ENCODE data around the gene C1orf35. TPM values are rescaled to one million over a fixed set of nuclear protein-coding genes. Genes with fewer than 3 reads are reported as not detected.
A peak's percentile ranks its signal among the peaks of the same experiment; 100 is the strongest.

C1orf35 gene
- total RNA-seq, 6 experiments from 2014 or later, result 10.4 to 17.2 (median 12.5) TPM

- Mint-ChIP-seq H3K27ac (peak overlapping the region; percentile 72), H3K4me3 (no peak overlapping the region), H3K27me3 (ENCODE audit: insufficient read depth) (no peaks in the 10 kb centered on the region; the same call in 1 of the 2 replicates), H3K4me1 (ENCODE audit: low read depth) (peaks cover 8% of the 10 kb centered on the region), H3K9me3 (no peaks in the 10 kb centered on the region), H3K36me3 (ENCODE audit: low read depth) (no peaks in the 10 kb centered on the region)
- no peak for TF ChIP-seq CTCF (IDR thresholded peaks at IDR 0.05)
- peak; percentile 61 for DNase-seq
These were observed 47.5 kb upstream of the C1orf35 start for GRCh38 chr1:228150461-228151179.

DNA sequence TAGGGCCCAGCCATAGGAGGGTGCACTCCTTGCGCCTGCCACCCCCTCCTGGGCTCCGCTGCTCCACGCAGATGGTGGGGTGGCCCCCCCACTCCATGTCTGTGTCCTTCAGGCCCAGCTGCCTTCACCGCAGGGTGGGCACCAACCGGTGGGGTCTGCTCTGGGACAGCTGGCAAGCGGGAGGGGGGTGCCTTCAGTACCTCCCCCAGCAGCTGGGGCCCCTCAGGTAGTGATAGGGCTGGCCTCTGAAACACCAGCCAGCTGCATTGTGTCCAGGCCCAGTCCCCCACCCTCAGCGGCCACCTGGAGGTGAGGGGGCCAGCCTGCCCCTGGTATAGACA lies 47.0 kb upstream of the C1orf35 start:
- H3K27me3 Mint-ChIP-seq (ENCODE audit: insufficient read depth), result no peaks in the 10 kb centered on the region; the same call in 1 of the 2 replicates
- H3K4me3 Mint-ChIP-seq, result no peak overlapping the region
- DNase-seq, result no peak
- no peaks in the 10 kb centered on the region for H3K36me3 Mint-ChIP-seq (ENCODE audit: low read depth)
- no peak for TF ChIP-seq CTCF (IDR thresholded peaks at IDR 0.05)
- H3K4me1 Mint-ChIP-seq (ENCODE audit: low read depth), result peaks cover 8% of the 10 kb centered on the region
- peak overlapping the region; percentile 72; the same call in 1 of the 2 replicates for H3K27ac Mint-ChIP-seq
- H3K9me3 Mint-ChIP-seq, result no peaks in the 10 kb centered on the region

- no peak for DNase-seq
- Mint-ChIP-seq H3K27me3 (ENCODE audit: insufficient read depth) (no peaks in the 10 kb centered on the region; the same call in 1 of the 2 replicates), H3K9me3 (no peaks in the 10 kb centered on the region), H3K27ac (peak within 1 kb of the TSS; percentile 72), H3K36me3 (ENCODE audit: low read depth) (no peaks in the 10 kb centered on the region), H3K4me3 (no peak within 1 kb of the TSS; the same call in 1 of the 2 replicates), H3K4me1 (ENCODE audit: low read depth) (peaks cover 8% of the 10 kb centered on the region)
- TF ChIP-seq CTCF (IDR thresholded peaks at IDR 0.05), result no peak
These were observed 46.4 kb upstream of the C1orf35 start, which contains the start of gene GJC2 for GRCh38 chr1:228149406-228150119. Gene GJC2 (plus strand): TSS chr1:228149930. CDS start chr1:228157759, 7,829 bp downstream.

- no peak overlapping the region for H3K4me3 Mint-ChIP-seq
- no peaks in the 10 kb centered on the region for H3K9me3 Mint-ChIP-seq
- peaks cover 9% of the 10 kb centered on the region for H3K4me1 Mint-ChIP-seq (ENCODE audit: low read depth)
- no peaks in the 10 kb centered on the region for H3K36me3 Mint-ChIP-seq (ENCODE audit: low read depth)
- DNase-seq, result no peak
- no peak for TF ChIP-seq CTCF (IDR thresholded peaks at IDR 0.05)
- peak overlapping the region; percentile 43; the same call in 1 of the 2 replicates for H3K27ac Mint-ChIP-seq
- no peaks in the 10 kb centered on the region; the same call in 1 of the 2 replicates for H3K27me3 Mint-ChIP-seq (ENCODE audit: insufficient read depth)
These were observed 45.8 kb upstream of the C1orf35 start for GRCh38 chr1:228148935-228149405.

DNA sequence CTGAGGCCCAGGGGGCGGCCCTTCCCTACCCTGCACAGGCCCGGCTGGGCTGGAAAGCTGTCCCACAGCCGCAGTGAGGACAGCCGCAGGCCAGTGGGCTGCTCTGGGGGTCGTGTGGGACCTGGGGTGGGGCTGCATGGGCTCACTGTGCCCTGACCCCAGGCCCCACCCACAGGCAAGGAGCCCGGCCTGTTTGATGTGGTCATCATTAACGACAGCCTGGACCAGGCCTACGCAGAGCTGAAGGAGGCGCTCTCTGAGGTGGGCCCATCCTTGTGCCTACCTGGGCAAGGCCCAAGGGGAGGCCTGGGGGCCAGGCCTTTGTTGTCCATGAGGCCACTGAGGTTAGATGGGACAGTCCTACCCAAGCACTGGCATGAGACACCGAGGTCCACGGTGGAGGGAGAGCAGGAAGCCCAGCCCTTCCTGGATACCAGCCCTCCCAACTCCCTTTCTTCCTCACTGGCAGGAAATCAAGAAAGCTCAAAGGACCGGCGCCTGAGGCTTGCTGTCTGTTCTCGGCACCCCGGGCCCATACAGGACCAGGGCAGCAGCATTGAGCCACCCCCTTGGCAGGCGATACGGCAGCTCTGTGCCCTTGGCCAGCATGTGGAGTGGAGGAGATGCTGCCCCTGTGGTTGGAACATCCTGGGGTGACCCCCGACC lies 45.2 kb upstream of the C1orf35 start:
- no peak overlapping the region for H3K27ac Mint-ChIP-seq
- TF ChIP-seq CTCF (IDR thresholded peaks at IDR 0.05), result no peak
- H3K4me3 Mint-ChIP-seq, result no peak overlapping the region
- H3K36me3 Mint-ChIP-seq (ENCODE audit: low read depth), result no peaks in the 10 kb centered on the region
- DNase-seq, result no peak
- H3K9me3 Mint-ChIP-seq, result no peaks in the 10 kb centered on the region
- H3K27me3 Mint-ChIP-seq (ENCODE audit: insufficient read depth), result no peaks in the 10 kb centered on the region; the same call in 1 of the 2 replicates
- peaks cover 16% of the 10 kb centered on the region for H3K4me1 Mint-ChIP-seq (ENCODE audit: low read depth)

Data from HFFc6 (cell line).